K562 (cell line): Measurements from ENCODE around the gene MADCAM1. TPM values are rescaled to one million over a fixed set of nuclear protein-coding genes. Genes with fewer than 3 reads are reported as not detected.

Source experiments
- CBFA2T3 ChIP-seq: fragments of 450-650 bp; IDR thresholded peaks from 2 replicates; pipeline ENCODE4 v1.6.1; 2017
- DIDO1 ChIP-seq: fragments of 450-650 bp; IDR thresholded peaks from 2 replicates; pipeline ENCODE4 v1.6.1; 2016; ENCODE audit warnings: low read depth, missing biosample characterization, missing genetic modification characterization
- ESRRB ChIP-seq: fragments of 250-450 bp; sonication (Bioruptor Pico); IDR thresholded peaks from 2 replicates; pipeline ENCODE4 v1.5.0; 2020; ENCODE audit warnings: mild to moderate bottlenecking, moderate library complexity, borderline replicate concordance
- GABPB1 ChIP-seq: sonication (generic); formaldehyde crosslinking; IDR thresholded peaks from 2 replicates; pipeline ENCODE4 v1.8.0; 2022; ENCODE audit warnings: mild to moderate bottlenecking, missing genetic modification reagents
- NCOA6 ChIP-seq: fragments of 450-650 bp; IDR thresholded peaks from 2 replicates; pipeline ENCODE4 v1.6.1; 2017; ENCODE audit warnings: mild to moderate bottlenecking
- NONO ChIP-seq, 2 experiments: fragments of 200-400 bp in 1 of 2; fragments of 450-650 bp in 1 of 2; formaldehyde crosslinking in 1 of 2; IDR thresholded peaks; 2 replicates each; pipeline ENCODE4 v1.6.1; 2017; ENCODE audit warnings: low read depth in 2 of 2, mild to moderate bottlenecking in 2 of 2, moderate library complexity in 2 of 2, low read length in 1 of 2
- PHF20 ChIP-seq: fragments of 450-650 bp; IDR thresholded peaks from 2 replicates; pipeline ENCODE4 v1.6.1; 2018; ENCODE audit not compliant: partially characterized antibody
- RBFOX2 ChIP-seq: fragments of 200-400 bp; formaldehyde crosslinking; IDR thresholded peaks from 2 replicates; pipeline ENCODE4 v1.6.1; 2017; ENCODE audit warnings: low read depth, mild to moderate bottlenecking, low read length, moderate library complexity
- TRIM25 ChIP-seq: fragments of 450-650 bp; IDR thresholded peaks from 2 replicates; pipeline ENCODE4 v1.7.0; 2016; ENCODE audit warnings: borderline replicate concordance
- ZBTB40 ChIP-seq, 2 experiments: fragments of 450-650 bp in 1 of 2; sonication (generic) in 1 of 2; formaldehyde crosslinking in 1 of 2; IDR thresholded peaks; 2 replicates each; pipeline versions ENCODE4 v1.7.1 to v1.9.0; 2016 to 2022; ENCODE audit warnings: inconsistent platforms in 1 of 2, mild to moderate bottlenecking in 1 of 2, missing genetic modification reagents in 1 of 2
- ZNF143 ChIP-seq: sonication (generic); formaldehyde crosslinking; IDR thresholded peaks from 2 replicates; pipeline ENCODE4 v1.9.0; 2022; ENCODE audit warnings: mild to moderate bottlenecking, missing genetic modification reagents
- polyA plus RNA-seq, 8 experiments: library from polyadenylated mRNA; depleted of rRNA in 4 of 8; stranded (reverse) in 5 of 8; unstranded in 3 of 8; fragments of >200 nt; fragmentation: Nextera tagmentation in 2 of 8; fragmentation: Illumina TruSeq in 1 of 8; extraction: Ambion mirVana in 2 of 8; extraction: Trizol in 1 of 8; gene quantifications; 2 replicates each; pipeline versions ENCODE4 v1.2.1 to v1.2.3, GENCODE V29; 2011 to 2014; ENCODE audit warnings: inconsistent platforms in 1 of 8, missing spikeins in 1 of 8
- total RNA-seq, 7 experiments: library from RNA; depleted of rRNA in 6 of 7; stranded (reverse); fragments of >200 nt in 6 of 7; fragmentation: Illumina TruSeq in 2 of 7; extraction: Trizol in 2 of 7; gene quantifications; 2 replicates each; pipeline versions ENCODE4 v1.2.1 to v1.2.3, GENCODE V29; 2011 to 2021; ENCODE audit warnings: low replicate concordance in 1 of 7
- TF ChIP-seq, protein P1 (sequence below): fragments of 200-800 bp; sonication (Bioruptor generic); IDR thresholded peaks from 2 replicates; pipeline ENCODE4 v1.6.1; 2017; ENCODE audit warnings: missing genetic modification characterization, missing compliant biosample characterization
- TF ChIP-seq, protein P2 (sequence below): fragments of 250-450 bp; sonication (Bioruptor Pico); IDR thresholded peaks from 2 replicates; pipeline ENCODE4 v1.8.0; 2021; ENCODE audit warnings: mild to moderate bottlenecking, moderate library complexity

Gene MADCAM1
- total and polyA plus RNA-seq, 9 of the 15 experiments (the other 6 are each of a cell fraction or from before 2014, with no cell fraction given), result 0.09 to 0.36 (median 0.09) TPM; not detected in 6

- TF ChIP-seq ZBTB40 (IDR thresholded peaks at IDR 0.05) (no peak), ZBTB40 (CRISPR knock-in tag; IDR thresholded peaks at IDR 0.05) (no peak), NCOA6 (no peak), NONO (IDR thresholded peaks at IDR 0.05; ENCODE audit: low read depth in 2 of 2, low read length in 1 of 2) (no peak), TRIM25 (no peak), RBFOX2 (peak; percentile 51), CBFA2T3 (no peak), ZNF143 (CRISPR knock-in tag) (no peak), DIDO1 (tag) (no peak), PHF20 (no peak), GABPB1 (CRISPR knock-in tag) (no peak), ESRRB (CRISPR knock-in tag) (no peak)
- TF ChIP-seq, protein P1, sequence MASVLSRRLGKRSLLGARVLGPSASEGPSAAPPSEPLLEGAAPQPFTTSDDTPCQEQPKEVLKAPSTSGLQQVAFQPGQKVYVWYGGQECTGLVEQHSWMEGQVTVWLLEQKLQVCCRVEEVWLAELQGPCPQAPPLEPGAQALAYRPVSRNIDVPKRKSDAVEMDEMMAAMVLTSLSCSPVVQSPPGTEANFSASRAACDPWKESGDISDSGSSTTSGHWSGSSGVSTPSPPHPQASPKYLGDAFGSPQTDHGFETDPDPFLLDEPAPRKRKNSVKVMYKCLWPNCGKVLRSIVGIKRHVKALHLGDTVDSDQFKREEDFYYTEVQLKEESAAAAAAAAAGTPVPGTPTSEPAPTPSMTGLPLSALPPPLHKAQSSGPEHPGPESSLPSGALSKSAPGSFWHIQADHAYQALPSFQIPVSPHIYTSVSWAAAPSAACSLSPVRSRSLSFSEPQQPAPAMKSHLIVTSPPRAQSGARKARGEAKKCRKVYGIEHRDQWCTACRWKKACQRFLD (CRISPR knock-in tag), result no peak
- TF ChIP-seq, protein P2, sequence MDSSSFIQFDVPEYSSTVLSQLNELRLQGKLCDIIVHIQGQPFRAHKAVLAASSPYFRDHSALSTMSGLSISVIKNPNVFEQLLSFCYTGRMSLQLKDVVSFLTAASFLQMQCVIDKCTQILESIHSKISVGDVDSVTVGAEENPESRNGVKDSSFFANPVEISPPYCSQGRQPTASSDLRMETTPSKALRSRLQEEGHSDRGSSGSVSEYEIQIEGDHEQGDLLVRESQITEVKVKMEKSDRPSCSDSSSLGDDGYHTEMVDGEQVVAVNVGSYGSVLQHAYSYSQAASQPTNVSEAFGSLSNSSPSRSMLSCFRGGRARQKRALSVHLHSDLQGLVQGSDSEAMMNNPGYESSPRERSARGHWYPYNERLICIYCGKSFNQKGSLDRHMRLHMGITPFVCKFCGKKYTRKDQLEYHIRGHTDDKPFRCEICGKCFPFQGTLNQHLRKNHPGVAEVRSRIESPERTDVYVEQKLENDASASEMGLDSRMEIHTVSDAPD (CRISPR knock-in tag), result no peak
Observed at GRCh38 chr19:459724-460511, 36.4 kb upstream of the MADCAM1 start (continued).
